Transverse colon (tissue), 4 donors: ENCODE data around the gene DYNLT3. TPM values are rescaled to one million over a fixed set of nuclear protein-coding genes. Genes with fewer than 3 reads are reported as not detected.

Source experiments
- DNase-seq: peaks from one replicate; pipeline ENCODE4 v3.0.0-alpha.2; 2019
- H3K27ac ChIP-seq, 4 donors: fragments of 200-600 bp; sonication (generic); 2 replicates each; pipeline ENCODE4 v1.5.1; 2016 to 2018; ENCODE audit warnings: inconsistent platforms in 4 of 4
- H3K27me3 ChIP-seq: fragments of 200-600 bp; sonication (generic); 2 replicates; pipeline ENCODE4 v1.5.1; 2017; ENCODE audit warnings: inconsistent platforms
- H3K36me3 ChIP-seq, 4 donors: fragments of 200-600 bp; sonication (generic); 2 replicates each; pipeline ENCODE4 v1.5.1; 2017 to 2019; ENCODE audit warnings: inconsistent platforms in 4 of 4
- H3K4me1 ChIP-seq, 4 donors: fragments of 200-600 bp; sonication (generic); 2 replicates each; pipeline ENCODE4 v1.5.1; 2017 to 2020; ENCODE audit warnings: inconsistent platforms in 4 of 4
- H3K4me3 ChIP-seq, 4 donors: fragments of 200-600 bp; sonication (generic); 1 replicate in 1 of 4; 2 replicates in 3 of 4; pipeline versions ENCODE4 v1.5.1 to v1.6.1; 2017 to 2019; ENCODE audit warnings: inconsistent platforms in 4 of 4
- H3K9me3 ChIP-seq, 2 donors: fragments of 200-600 bp; sonication (generic); 2 replicates each; pipeline ENCODE4 v1.5.1; 2017 to 2019; ENCODE audit warnings: inconsistent platforms in 2 of 2
- EP300 ChIP-seq: sonication (generic); formaldehyde crosslinking; IDR thresholded peaks from one replicate; pipeline ENCODE4 v1.6.1; 2017; ENCODE audit warnings: antibody characterized with exemption, low read depth
- POLR2A ChIP-seq: fragments of 450-650 bp; IDR thresholded peaks from one replicate; pipeline ENCODE4 v1.6.1; 2016; ENCODE audit warnings: antibody characterized with exemption, mild to moderate bottlenecking, moderate library complexity
- POLR2AphosphoS5 ChIP-seq, 3 donors: sonication (generic); formaldehyde crosslinking; IDR thresholded peaks; one replicate each; pipeline ENCODE4 v1.6.1; 2016; ENCODE audit warnings: antibody characterized with exemption in 3 of 3
- WGBS, 2 donors: methylation state at CpG; one replicate each; pipeline ENCODE4 v1.1.5; 2018; ENCODE audit warnings: low coverage in 1 of 2; 5-methylcytosine and 5-hydroxymethylcytosine counted together
- in situ Hi-C, 4 donors: fragments of 200-750 bp; cut with MboI; loops; one replicate each; pipeline versions ENCODE4 v1.15.0 to v1.15.1; 2017; ENCODE audit warnings: low sequenced_read_pairs in 3 of 4, low pct_ligation_motif_present in 1 of 4, low pct_unique_long_range_greater_than_20kb in 1 of 4
- intact Hi-C: fragments of 100-400 bp; cut with DNase I; formaldehyde crosslinking; loops from one replicate; pipeline ENCODE4 v1.15.1; 2023; ENCODE audit warnings: low total_unique reads
- total RNA-seq, 4 donors: library from RNA; depleted of rRNA; stranded (reverse); fragments of >200 nt; gene quantifications; one replicate each; pipeline ENCODE4 v1.1.0, GENCODE V29; 2016
- TF ChIP-seq, protein P1 (sequence below), 5 experiments: fragments of 200-600 bp in 3 of 5; fragments of 450-650 bp in 2 of 5; sonication (generic) in 3 of 5; IDR thresholded peaks; 1 replicate in 2 of 5; 2 replicates in 3 of 5; pipeline ENCODE4 v1.5.1; 2016 to 2017; ENCODE audit warnings: antibody characterized with exemption in 5 of 5, inconsistent platforms in 3 of 5, mild to moderate bottlenecking in 2 of 5, moderate library complexity in 1 of 5

Gene DYNLT3
- total RNA-seq, 4 donors from 2014 or later = 9.7 to 61.3 (median 25.9) TPM

DNA sequence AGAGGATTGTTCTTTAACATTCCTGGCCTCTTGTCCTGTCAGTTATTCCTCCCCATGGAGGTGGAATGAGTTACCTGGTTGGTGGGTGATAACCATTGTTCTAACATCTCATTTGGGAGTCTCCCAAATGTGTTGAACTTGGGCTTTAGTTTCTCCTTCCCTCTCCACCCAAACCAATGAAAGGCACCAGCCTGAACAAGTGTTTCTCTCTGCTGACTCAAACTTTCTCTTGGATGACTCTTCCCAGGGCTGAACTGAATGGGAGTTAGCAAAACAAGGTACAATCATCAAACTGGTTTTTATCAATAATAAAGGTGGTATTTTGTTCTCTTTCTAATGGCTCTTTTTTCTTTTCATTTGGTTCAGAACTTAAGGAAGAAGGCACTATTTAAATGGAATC, 2.7 kb downstream of the DYNLT3 start:
- no peaks in the 10 kb centered on the region for H3K27me3 ChIP-seq
- no peak overlapping the region for H3K4me3 ChIP-seq
- H3K9me3 ChIP-seq = no peaks in the 10 kb centered on the region
- no peaks in the 10 kb centered on the region for H3K36me3 ChIP-seq
- intact Hi-C loops (no loop called here), in situ Hi-C loops (no loop called here)
- DNase-seq = no peak
- H3K27ac ChIP-seq = no peak overlapping the region
- H3K4me1 ChIP-seq = peaks cover 0 to 3% (median 0%) of the 10 kb centered on the region in 4 donors
- TF ChIP-seq POLR2A (no peak), EP300 (no peak), POLR2AphosphoS5 (IDR thresholded peaks at IDR 0.05) (no peak)
- TF ChIP-seq, protein P1, sequence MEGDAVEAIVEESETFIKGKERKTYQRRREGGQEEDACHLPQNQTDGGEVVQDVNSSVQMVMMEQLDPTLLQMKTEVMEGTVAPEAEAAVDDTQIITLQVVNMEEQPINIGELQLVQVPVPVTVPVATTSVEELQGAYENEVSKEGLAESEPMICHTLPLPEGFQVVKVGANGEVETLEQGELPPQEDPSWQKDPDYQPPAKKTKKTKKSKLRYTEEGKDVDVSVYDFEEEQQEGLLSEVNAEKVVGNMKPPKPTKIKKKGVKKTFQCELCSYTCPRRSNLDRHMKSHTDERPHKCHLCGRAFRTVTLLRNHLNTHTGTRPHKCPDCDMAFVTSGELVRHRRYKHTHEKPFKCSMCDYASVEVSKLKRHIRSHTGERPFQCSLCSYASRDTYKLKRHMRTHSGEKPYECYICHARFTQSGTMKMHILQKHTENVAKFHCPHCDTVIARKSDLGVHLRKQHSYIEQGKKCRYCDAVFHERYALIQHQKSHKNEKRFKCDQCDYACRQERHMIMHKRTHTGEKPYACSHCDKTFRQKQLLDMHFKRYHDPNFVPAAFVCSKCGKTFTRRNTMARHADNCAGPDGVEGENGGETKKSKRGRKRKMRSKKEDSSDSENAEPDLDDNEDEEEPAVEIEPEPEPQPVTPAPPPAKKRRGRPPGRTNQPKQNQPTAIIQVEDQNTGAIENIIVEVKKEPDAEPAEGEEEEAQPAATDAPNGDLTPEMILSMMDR (IDR thresholded peaks at IDR 0.05) = no peak

- in situ Hi-C loops = no loop called here
Observed at GRCh38 chrX:37840931-37841330, 6.4 kb downstream of the DYNLT3 start.

DNA sequence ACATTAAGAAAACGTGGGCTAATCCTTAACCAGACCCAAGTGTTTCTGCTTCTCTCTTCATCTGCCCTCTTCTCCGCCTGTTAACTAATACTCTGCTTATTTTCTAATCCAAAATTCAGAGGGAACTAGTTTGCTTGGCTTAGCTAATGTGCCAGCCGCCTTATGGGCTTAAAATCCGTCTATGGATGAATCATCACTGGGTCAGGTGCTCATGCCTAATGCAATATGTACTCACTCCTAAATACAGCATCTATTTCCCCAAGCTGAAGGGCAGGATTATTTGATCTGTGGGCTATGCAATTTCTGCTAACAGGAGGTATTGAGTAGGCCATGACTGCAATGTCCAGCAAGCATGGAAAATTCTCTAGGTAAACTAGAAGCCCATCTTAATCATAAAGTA, 12.4 kb downstream of the DYNLT3 start:
- in situ Hi-C loops = no loop called here
- 78 to 100% methylated on average over 2 to 4 of the region's 4 CpGs for WGBS, 2 donors
- TF ChIP-seq, protein P1 (IDR thresholded peaks at IDR 0.05) = no peak
- TF ChIP-seq POLR2AphosphoS5 (IDR thresholded peaks at IDR 0.05) (no peak), POLR2A (no peak), EP300 (no peak)
- H3K4me3 ChIP-seq = no peak overlapping the region
- DNase-seq = no peak
- intact Hi-C loops = no loop called here
- H3K36me3 ChIP-seq = no peaks in the 10 kb centered on the region
- H3K9me3 ChIP-seq = no peaks in the 10 kb centered on the region
- no peaks in the 10 kb centered on the region for H3K27me3 ChIP-seq
- no peaks in the 10 kb centered on the region for H3K4me1 ChIP-seq
- H3K27ac ChIP-seq = no peak overlapping the region

More at GRCh38 chrX:37840931-37841330, 6.4 kb downstream of the DYNLT3 start:
- H3K36me3 ChIP-seq = no peaks in the 10 kb centered on the region
- no peak for TF ChIP-seq POLR2AphosphoS5 (IDR thresholded peaks at IDR 0.05)
- TF ChIP-seq, protein P1 (IDR thresholded peaks at IDR 0.05) = no peak
- TF ChIP-seq EP300 = no peak
- no peak for TF ChIP-seq POLR2A
- H3K27ac ChIP-seq = no peak overlapping the region
- H3K27me3 ChIP-seq = no peaks in the 10 kb centered on the region
- intact Hi-C loops = no loop called here
- no peak for DNase-seq
- 74 to 100% methylated on average over 1 to 3 of the region's 3 CpGs for WGBS, 2 donors
- H3K4me3 ChIP-seq = no peak overlapping the region
- no peaks in the 10 kb centered on the region for H3K4me1 ChIP-seq
- no peaks in the 10 kb centered on the region for H3K9me3 ChIP-seq

- no peak overlapping the region for H3K27ac ChIP-seq
- H3K4me1 ChIP-seq = no peaks in the 10 kb centered on the region
- in situ Hi-C loops = no loop called here
- H3K9me3 ChIP-seq = no peaks in the 10 kb centered on the region
- H3K36me3 ChIP-seq = no peaks in the 10 kb centered on the region
- DNase-seq = no peak
- WGBS, 2 donors = 57% methylated on average over 1 of the region's 1 CpG; no CpG with 5 or more reads in 1 of the 2 donors
- intact Hi-C loops = no loop called here
- TF ChIP-seq POLR2AphosphoS5 (IDR thresholded peaks at IDR 0.05) = no peak
- no peak for TF ChIP-seq EP300
- TF ChIP-seq, protein P1 (IDR thresholded peaks at IDR 0.05) = no peak
- no peak for TF ChIP-seq POLR2A
- no peak overlapping the region for H3K4me3 ChIP-seq
- H3K27me3 ChIP-seq = no peaks in the 10 kb centered on the region
Observed at GRCh38 chrX:37830371-37830770, 17.0 kb downstream of the DYNLT3 start.
